GM23338 (cell line): Measurements from ENCODE around the gene CYBRD1. TPM values are rescaled to one million over a fixed set of nuclear protein-coding genes. Genes with fewer than 3 reads are reported as not detected.

Experiments
- ATAC-seq: fragments of 200-7000 bp; cut with Tn5 transposase; 3 replicates; pipeline ENCODE4 v1.9.1; 2020
- DNase-seq: peaks from one replicate; pipeline ENCODE4 v3.0.0-alpha.2; 2015; ENCODE audit warnings: low spot score
- H2AFZ ChIP-seq: fragments of 200-600 bp; sonication (generic); 2 replicates; pipeline ENCODE4 v1.8.0; 2016; ENCODE audit warnings: antibody characterized with exemption, mild to moderate bottlenecking, moderate library complexity
- H3F3A ChIP-seq: fragments of 200-600 bp; sonication (generic); replicated peaks from 2 replicates; pipeline ENCODE4 v1.8.0; 2017; ENCODE audit warnings: antibody characterized with exemption, mixed run types, low read depth
- H3K27ac ChIP-seq: fragments of 200-600 bp; sonication (generic); 2 replicates; pipeline ENCODE4 v1.6.1; 2016; ENCODE audit warnings: low read depth
- H3K27me3 ChIP-seq: fragments of 200-600 bp; sonication (generic); 2 replicates; pipeline ENCODE4 v1.8.0; 2016; ENCODE audit warnings: mild to moderate bottlenecking, mixed run types, moderate library complexity; ENCODE audit not compliant: insufficient read depth
- H3K36me3 ChIP-seq: fragments of 200-600 bp; sonication (generic); 2 replicates; pipeline ENCODE4 v1.8.0; 2016; ENCODE audit warnings: mild to moderate bottlenecking; ENCODE audit not compliant: insufficient read depth
- H3K4me1 ChIP-seq: fragments of 200-600 bp; sonication (generic); 2 replicates; pipeline ENCODE4 v1.8.0; 2016; ENCODE audit warnings: mild to moderate bottlenecking, moderate library complexity; ENCODE audit not compliant: insufficient read depth
- H3K4me2 ChIP-seq: fragments of 200-600 bp; sonication (generic); 2 replicates; pipeline ENCODE4 v1.7.1; 2017; ENCODE audit warnings: mixed run types
- H3K4me3 ChIP-seq: fragments of 200-600 bp; sonication (generic); 2 replicates; pipeline ENCODE4 v1.6.1; 2016; ENCODE audit warnings: mixed run types
- H3K79me2 ChIP-seq: fragments of 200-600 bp; sonication (generic); replicated peaks from 2 replicates; pipeline ENCODE4 v1.8.0; 2017; ENCODE audit warnings: mild to moderate bottlenecking; ENCODE audit not compliant: insufficient read depth
- H3K9me2 ChIP-seq: fragments of 200-600 bp; sonication (generic); 2 replicates; pipeline ENCODE4 v1.8.0; 2017; ENCODE audit not compliant: insufficient read depth
- H4K20me1 ChIP-seq: fragments of 200-600 bp; sonication (generic); replicated peaks from 2 replicates; pipeline ENCODE4 v1.8.0; 2017; ENCODE audit warnings: mild to moderate bottlenecking; ENCODE audit not compliant: insufficient read depth
- H3K27ac Mint-ChIP-seq: 2 replicates; pipeline ENCODE4 v1.8.0; 2020; ENCODE audit warnings: inconsistent platforms, mild to moderate bottlenecking, moderate library complexity, mixed read lengths
- H3K27me3 Mint-ChIP-seq: 3 replicates; pipeline ENCODE4 v1.8.0; 2022; ENCODE audit warnings: low read depth, mild to moderate bottlenecking, moderate library complexity, mixed read lengths, inconsistent platforms; ENCODE audit not compliant: insufficient read depth, poor library complexity
- H3K36me3 Mint-ChIP-seq: 3 replicates; pipeline ENCODE4 v1.8.0; 2021; ENCODE audit warnings: low read depth, mild to moderate bottlenecking, inconsistent platforms, moderate library complexity, mixed read lengths
- H3K4me1 Mint-ChIP-seq: 3 replicates; pipeline ENCODE4 v1.8.0; 2020; ENCODE audit warnings: mild to moderate bottlenecking, inconsistent platforms, mixed read lengths
- H3K4me3 Mint-ChIP-seq: 3 replicates; pipeline ENCODE4 v1.8.0; 2021; ENCODE audit warnings: moderate library complexity, mild to moderate bottlenecking, inconsistent platforms, mixed read lengths
- H3K9me3 Mint-ChIP-seq: 3 replicates; pipeline ENCODE4 v1.8.0; 2020; ENCODE audit warnings: moderate library complexity, mild to moderate bottlenecking, inconsistent platforms, mixed read lengths
- CREB1 ChIP-seq: fragments of 250-450 bp; sonication (Bioruptor Pico); IDR thresholded peaks from 2 replicates; pipeline ENCODE4 v1.5.0; 2020; ENCODE audit warnings: low read depth, mild to moderate bottlenecking, moderate library complexity
- ETS1 ChIP-seq: IDR thresholded peaks from 2 replicates; pipeline ENCODE4 v1.6.1; 2016; ENCODE audit warnings: antibody characterized with exemption
- EZH2phosphoT487 ChIP-seq: fragments of 200-600 bp; sonication (generic); IDR thresholded peaks from one replicate; pipeline ENCODE4 v1.8.1; 2018; ENCODE audit warnings: antibody characterized with exemption; ENCODE audit not compliant: unreplicated experiment
- JUNB ChIP-seq: IDR thresholded peaks from one replicate; pipeline ENCODE4 v1.6.1; 2016; ENCODE audit warnings: antibody characterized with exemption; ENCODE audit not compliant: unreplicated experiment
- NANOG ChIP-seq: IDR thresholded peaks from 2 replicates; pipeline ENCODE4 v1.6.1; 2016; ENCODE audit warnings: antibody characterized with exemption, borderline replicate concordance
- STAT1 ChIP-seq: IDR thresholded peaks from one replicate; pipeline ENCODE4 v1.6.1; 2016; ENCODE audit warnings: antibody characterized with exemption; ENCODE audit not compliant: unreplicated experiment
- ZNF114 ChIP-seq: fragments of 250-450 bp; sonication (Bioruptor Pico); IDR thresholded peaks from 2 replicates; pipeline ENCODE4 v1.5.0; 2020; ENCODE audit warnings: mild to moderate bottlenecking, moderate library complexity
- polyA plus RNA-seq: library from polyadenylated mRNA; unstranded; fragments of >200 nt; fragmentation: Nextera tagmentation; extraction: Ambion mirVana; gene quantifications from 2 replicates; pipeline ENCODE4 v1.2.1, GENCODE V29; 2016
- total RNA-seq: library from RNA; depleted of rRNA; stranded (reverse); fragments of >200 nt; shearing (Covaris generic); gene quantifications from 2 replicates; pipeline ENCODE4 v1.2.3, GENCODE V29; 2014
- TF ChIP-seq, protein P1 (sequence below): fragments of 250-450 bp; sonication (Bioruptor Pico); IDR thresholded peaks from 2 replicates; pipeline ENCODE4 v1.5.0; 2020; ENCODE audit warnings: mild to moderate bottlenecking, moderate library complexity

The CYBRD1 gene
- total and polyA plus RNA-seq, 2 experiments from 2014 or later: 3.4 to 5.3 TPM

DNA sequence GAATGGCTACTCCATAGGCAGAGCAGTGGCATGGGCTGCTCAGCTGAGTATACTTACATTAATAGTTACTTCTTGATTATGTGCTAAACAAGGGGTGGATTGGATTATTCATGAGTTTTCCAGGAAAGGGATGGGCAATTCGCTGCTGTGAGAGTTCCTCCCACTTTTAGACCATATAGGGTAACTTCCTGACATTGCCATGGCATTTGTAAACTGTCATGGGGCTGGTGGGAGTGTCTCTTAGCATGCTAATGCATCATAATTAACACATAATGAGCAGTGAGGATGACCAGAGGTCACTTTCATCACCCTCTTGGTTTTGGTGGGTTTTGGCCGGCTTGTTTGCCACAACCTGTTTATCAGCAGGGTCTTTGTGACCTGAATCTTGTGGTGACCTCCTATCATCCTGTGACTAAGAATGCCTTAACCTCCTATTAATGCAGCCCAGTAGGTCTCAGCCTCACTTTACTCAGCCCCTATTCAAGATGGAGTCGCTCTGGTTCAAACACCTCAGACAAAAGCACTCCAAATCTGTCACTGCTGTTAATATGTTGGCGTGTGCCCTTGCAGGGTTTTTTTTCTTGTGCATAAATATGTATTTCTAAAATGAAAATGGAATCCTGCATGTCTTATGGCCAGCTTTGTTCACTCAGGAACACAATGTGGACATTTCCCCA lies 56.0 kb downstream of the CYBRD1 start (continued):
- TF ChIP-seq, protein P1, sequence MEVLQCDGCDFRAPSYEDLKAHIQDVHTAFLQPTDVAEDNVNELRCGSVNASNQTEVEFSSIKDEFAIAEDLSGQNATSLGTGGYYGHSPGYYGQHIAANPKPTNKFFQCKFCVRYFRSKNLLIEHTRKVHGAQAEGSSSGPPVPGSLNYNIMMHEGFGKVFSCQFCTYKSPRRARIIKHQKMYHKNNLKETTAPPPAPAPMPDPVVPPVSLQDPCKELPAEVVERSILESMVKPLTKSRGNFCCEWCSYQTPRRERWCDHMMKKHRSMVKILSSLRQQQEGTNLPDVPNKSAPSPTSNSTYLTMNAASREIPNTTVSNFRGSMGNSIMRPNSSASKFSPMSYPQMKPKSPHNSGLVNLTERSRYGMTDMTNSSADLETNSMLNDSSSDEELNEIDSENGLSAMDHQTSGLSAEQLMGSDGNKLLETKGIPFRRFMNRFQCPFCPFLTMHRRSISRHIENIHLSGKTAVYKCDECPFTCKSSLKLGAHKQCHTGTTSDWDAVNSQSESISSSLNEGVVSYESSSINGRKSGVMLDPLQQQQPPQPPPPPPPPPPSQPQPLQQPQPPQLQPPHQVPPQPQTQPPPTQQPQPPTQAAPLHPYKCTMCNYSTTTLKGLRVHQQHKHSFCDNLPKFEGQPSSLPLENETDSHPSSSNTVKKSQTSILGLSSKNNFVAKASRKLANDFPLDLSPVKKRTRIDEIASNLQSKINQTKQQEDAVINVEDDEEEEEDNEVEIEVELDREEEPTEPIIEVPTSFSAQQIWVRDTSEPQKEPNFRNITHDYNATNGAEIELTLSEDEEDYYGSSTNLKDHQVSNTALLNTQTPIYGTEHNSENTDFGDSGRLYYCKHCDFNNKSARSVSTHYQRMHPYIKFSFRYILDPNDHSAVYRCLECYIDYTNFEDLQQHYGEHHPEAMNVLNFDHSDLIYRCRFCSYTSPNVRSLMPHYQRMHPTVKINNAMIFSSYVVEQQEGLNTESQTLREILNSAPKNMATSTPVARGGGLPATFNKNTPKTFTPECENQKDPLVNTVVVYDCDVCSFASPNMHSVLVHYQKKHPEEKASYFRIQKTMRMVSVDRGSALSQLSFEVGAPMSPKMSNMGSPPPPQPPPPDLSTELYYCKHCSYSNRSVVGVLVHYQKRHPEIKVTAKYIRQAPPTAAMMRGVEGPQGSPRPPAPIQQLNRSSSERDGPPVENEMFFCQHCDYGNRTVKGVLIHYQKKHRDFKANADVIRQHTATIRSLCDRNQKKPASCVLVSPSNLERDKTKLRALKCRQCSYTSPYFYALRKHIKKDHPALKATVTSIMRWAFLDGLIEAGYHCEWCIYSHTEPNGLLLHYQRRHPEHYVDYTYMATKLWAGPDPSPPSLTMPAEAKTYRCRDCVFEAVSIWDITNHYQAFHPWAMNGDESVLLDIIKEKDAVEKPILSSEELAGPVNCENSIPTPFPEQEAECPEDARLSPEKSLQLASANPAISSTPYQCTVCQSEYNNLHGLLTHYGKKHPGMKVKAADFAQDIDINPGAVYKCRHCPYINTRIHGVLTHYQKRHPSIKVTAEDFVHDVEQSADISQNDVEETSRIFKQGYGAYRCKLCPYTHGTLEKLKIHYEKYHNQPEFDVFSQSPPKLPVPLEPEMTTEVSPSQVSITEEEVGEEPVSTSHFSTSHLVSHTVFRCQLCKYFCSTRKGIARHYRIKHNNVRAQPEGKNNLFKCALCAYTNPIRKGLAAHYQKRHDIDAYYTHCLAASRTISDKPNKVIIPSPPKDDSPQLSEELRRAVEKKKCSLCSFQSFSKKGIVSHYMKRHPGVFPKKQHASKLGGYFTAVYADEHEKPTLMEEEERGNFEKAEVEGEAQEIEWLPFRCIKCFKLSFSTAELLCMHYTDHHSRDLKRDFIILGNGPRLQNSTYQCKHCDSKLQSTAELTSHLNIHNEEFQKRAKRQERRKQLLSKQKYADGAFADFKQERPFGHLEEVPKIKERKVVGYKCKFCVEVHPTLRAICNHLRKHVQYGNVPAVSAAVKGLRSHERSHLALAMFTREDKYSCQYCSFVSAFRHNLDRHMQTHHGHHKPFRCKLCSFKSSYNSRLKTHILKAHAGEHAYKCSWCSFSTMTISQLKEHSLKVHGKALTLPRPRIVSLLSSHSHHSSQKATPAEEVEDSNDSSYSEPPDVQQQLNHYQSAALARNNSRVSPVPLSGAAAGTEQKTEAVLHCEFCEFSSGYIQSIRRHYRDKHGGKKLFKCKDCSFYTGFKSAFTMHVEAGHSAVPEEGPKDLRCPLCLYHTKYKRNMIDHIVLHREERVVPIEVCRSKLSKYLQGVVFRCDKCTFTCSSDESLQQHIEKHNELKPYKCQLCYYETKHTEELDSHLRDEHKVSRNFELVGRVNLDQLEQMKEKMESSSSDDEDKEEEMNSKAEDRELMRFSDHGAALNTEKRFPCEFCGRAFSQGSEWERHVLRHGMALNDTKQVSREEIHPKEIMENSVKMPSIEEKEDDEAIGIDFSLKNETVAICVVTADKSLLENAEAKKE (CRISPR knock-in tag): no peak

DNA sequence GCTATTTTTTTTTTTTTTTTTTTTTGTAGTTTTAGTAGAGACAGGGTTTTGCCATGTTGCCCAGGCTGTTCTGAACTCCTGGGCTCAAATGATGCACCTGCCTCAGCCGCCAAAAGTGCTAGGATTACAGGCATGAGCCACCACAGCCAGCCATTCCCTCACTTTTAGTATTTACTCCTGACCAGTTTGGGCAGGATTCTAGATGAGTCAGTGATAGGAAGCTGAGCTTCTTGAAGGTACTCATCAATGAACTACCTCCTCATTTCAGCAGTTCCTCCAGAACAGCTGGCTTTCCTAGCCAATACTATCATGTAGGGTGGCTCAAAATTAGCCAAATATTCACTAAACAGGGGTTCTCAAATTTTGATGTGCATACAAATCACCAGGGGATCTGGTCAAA lies 57.2 kb downstream of the CYBRD1 start:
- peaks cover 1% of the 10 kb centered on the region for H3K27me3 Mint-ChIP-seq
- no peak overlapping the region for H3K4me2 ChIP-seq
- H2AFZ ChIP-seq: no peak overlapping the region
- no peak for DNase-seq
- H3K9me3 Mint-ChIP-seq: no peaks in the 10 kb centered on the region
- no peaks in the 10 kb centered on the region for H3K36me3 ChIP-seq
- no peak for ATAC-seq
- no peaks in the 10 kb centered on the region for H3K36me3 Mint-ChIP-seq
- no peak overlapping the region for H3K27ac Mint-ChIP-seq
- no peaks in the 10 kb centered on the region for H3K9me2 ChIP-seq
- no peaks in the 10 kb centered on the region for H3F3A ChIP-seq
- H3K27ac ChIP-seq: no peak overlapping the region
- H3K4me1 Mint-ChIP-seq: no peaks in the 10 kb centered on the region; the same call in 2 of the 3 replicates
- H3K4me1 ChIP-seq: no peaks in the 10 kb centered on the region
- no peak overlapping the region for H3K4me3 ChIP-seq
- H3K4me3 Mint-ChIP-seq: no peak overlapping the region
- H4K20me1 ChIP-seq: no peaks in the 10 kb centered on the region
- no peaks in the 10 kb centered on the region for H3K27me3 ChIP-seq
- no peaks in the 10 kb centered on the region for H3K79me2 ChIP-seq
- no peak for TF ChIP-seq STAT1
- TF ChIP-seq ETS1: no peak
- TF ChIP-seq JUNB: no peak
- TF ChIP-seq, protein P1 (CRISPR knock-in tag): no peak
- no peak for TF ChIP-seq EZH2phosphoT487
- TF ChIP-seq CREB1 (CRISPR knock-in tag): no peak
- no peak for TF ChIP-seq NANOG
- no peak for TF ChIP-seq ZNF114 (CRISPR knock-in tag)
